ENCODE data around the gene HSPA4.
"Not testable (repeated sequence)": the region's sequence is repeated elsewhere in the genome, so short reads cannot be mapped to it uniquely, and the experiment has no call there.

HSPA4 gene

GRCh38 chr5:133050521-133050920 lies 1.3 kb upstream of the HSPA4 start:
- DNase-seq (ENCODE audit: low spot score), result no peak

GRCh38 chr5:133051061-133051541 lies 712 bp upstream of the HSPA4 start:
- DNase-seq (ENCODE audit: low spot score), result no peak

DNA sequence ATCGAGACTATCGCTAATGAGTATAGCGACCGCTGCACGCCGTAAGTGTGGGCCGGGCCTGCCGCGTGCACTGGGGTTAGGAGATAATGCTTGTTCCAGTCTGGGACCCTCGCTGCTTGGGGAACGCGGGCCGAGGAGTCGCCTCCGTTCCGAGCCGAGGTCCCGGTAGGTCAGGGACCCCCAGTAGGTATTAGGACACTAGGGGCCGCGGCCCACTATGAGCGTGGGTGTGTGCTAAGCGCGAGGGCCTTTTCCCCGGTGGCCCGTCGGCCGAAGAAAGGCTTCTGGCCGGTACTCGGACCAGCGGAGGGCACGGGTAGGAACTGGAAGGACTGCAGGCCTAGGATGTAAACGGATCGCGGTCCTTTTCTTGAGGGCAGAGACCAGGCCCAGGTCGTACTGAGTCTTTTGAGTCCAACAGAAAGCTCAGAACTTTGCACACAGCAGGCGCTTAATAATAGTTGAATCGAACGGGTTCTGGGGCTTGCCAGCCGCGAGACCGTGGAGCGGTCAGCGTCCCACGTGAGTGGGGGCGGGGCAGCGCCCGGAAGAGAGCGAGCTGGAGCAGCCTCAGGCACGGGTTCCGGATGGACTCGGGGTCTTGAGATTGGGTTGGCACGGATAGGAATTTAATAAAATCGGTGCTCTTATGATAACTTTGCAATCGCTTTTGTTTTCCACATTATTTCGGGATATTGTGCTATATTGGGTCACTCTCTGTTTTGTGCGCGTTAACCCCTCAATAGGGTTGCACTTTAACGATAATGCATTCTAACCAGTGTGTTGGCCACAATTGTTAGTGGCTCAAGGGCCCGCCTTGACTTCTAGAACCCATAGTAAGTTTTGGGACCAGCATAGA lies 733 bp downstream of the HSPA4 start:
- peak; percentile 26 for DNase-seq (ENCODE audit: low spot score)

DNA sequence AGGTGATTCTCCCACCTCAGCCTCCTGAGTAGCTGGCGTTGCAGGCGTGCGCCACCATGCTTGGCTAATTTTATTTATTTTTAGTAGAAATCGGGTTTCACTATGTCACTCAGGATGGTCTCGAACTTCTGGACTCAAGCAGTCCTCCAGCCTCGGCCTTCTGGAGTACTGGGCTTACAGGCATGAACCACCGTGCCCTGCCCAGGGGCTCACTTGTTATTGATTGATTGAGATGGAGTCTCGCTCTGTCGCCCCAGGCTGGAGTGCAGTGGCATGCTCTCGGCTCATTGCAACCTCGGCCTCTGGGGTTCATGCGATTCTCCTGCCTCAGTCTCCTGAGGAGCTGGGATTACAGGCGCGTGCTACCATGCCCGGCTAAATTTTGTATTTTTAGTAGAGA lies 1.6 kb downstream of the HSPA4 start:
- no peak for DNase-seq (ENCODE audit: low spot score)

GRCh38 chr5:133054697-133055471 lies 3.1 kb downstream of the HSPA4 start:
- DNase-seq (ENCODE audit: low spot score), result no peak

GRCh38 chr5:133056891-133057290 lies 5.1 kb downstream of the HSPA4 start:
- DNase-seq (ENCODE audit: low spot score), result no peak

DNA sequence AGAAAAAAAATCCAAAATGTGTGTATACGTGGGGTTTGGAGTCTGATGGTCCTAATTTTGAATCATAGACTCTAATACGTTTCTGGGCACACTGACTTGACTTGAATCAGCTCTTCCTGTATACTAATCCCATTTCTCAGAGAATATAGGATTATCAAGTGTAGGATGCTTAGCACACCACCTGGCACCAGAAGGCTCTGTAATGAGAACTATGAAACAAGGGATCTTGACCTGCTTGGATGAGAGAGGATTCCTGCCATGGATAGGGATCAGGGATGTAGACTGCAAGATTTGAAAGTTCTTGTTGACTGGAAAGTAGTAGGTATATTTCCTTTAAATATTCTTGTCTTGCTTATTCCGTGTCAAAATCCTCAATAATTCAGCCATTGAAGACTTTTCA lies 7.8 kb downstream of the HSPA4 start:
- DNase-seq (ENCODE audit: low spot score), result no peak

DNA sequence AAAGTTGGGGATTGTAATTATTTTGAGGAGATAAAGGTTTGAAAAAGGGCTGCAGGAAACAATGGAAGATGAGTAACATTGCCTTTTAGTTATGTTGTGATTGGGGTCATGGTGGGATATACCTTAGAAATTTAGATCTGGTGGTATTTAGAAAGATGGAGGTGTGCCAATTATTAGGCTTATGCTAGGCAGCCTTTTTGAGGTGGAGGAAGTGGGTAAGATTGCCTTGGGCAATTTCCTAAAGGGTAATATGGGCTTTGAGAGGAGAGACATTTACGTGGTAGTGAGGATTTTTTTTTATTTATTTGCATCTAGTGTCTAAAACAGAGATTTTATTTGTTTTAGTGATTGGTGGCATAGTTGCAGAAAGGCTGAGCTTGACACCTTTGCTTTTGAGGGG lies 10.5 kb downstream of the HSPA4 start:
- DNase-seq (ENCODE audit: low spot score), result no peak

DNA sequence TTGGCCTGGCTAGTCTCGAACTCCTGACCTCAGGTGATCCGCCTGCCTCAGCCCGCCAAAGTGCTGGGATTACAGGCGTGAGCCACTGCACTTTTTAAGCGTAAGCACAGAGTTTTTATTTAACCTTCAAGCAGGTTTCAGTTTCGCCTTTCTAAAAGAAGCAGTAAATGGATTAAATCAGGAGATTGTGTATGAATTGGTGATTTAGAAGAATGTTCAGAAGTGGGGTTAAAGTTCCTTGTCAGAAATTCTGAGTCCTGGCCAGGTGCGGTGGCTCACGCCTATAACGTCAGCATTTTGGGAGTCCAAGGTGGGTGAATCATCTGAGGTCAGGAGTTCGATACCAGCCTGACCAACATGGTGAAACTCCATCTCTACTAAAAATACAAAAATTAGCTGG lies 12.2 kb downstream of the HSPA4 start:
- DNase-seq (ENCODE audit: low spot score), result no peak

DNA sequence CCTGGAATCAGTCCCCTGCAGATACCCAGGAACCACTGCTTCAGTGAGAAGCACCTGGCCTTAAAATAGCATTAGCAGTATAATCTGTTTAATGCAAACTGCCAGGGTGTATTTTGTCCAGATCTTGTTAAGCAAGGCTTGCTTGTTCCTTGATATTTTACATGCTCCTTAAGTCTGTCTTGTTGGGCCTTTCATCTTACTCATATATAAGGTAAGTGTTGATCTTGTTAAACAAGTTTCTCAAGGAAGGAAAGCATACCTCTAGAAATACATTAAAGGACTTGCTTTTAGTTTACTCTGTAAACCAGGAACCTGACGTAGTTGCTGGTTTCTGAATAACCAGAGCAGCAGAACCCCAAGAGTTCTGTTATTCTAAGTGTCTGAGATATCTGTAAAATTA lies 13.7 kb downstream of the HSPA4 start:
- DNase-seq (ENCODE audit: low spot score), result no peak

GRCh38 chr5:133066045-133066444 lies 14.2 kb downstream of the HSPA4 start:
- no peak for DNase-seq (ENCODE audit: low spot score)

DNA sequence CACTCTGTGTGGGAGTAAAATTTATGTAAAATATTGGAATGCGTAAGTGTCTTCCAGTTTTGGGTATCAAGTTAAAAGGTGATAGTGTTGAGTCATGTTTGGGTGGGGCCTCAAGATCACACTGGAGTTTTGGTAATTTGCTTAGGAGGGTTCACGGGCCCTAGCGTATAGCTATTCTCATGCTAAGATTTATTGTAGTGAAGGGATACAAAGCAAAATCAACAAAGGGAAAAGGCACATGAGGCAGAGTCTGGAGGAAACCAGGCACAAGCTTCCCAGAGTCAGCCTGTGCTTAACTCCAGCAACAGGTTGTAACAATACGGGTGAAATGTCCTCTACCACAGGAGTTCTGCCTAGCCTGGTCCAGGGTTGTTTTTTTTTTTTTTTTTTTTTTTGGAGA lies 20.2 kb downstream of the HSPA4 start:
- no peak for DNase-seq (ENCODE audit: low spot score)

DNA sequence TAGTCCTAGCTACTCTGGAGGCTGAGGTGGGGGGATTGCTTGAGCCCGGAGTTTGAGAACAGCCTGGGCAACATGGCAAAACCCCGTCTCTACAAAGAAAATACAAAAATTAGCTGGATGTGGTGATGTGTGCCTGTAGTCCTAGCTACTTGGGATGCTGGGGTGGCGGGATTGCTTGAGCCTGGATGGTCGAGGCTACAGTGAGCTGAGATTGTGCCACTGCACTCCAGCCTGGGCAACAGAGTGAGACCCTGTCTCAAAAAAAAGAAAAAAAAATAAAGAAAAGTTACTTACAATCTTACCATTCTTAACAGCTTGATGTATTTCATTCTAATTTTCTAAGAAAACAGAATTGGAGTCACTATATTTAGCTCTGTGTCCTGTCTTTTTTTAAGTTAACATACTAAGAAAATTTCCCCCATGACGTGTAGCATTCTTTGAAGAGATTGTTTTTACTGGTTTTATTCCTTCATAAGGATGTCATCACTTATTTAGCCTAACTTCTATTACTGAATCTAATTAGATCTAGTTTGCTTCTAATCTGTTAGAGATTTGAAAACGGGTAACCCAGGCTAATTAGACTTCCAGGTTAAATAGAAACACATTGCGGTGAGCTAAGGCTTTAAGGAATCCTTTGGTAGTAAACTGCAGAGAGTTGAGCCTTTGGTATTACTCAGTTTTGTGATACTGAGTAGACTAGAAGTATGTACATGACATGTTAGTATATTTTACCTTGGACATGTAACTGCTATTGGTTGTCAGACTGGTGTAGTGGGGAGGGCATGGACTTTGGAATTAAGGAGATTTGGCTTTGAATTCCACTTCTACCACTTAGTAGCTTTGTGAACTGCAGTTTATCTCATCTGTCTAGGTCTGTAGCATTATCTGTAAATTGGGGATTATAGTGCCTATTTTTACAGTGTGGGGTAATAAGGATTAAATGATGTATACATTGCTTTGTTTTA lies 24.0 kb downstream of the HSPA4 start:
- DNase-seq (ENCODE audit: low spot score), result no peak

DNA sequence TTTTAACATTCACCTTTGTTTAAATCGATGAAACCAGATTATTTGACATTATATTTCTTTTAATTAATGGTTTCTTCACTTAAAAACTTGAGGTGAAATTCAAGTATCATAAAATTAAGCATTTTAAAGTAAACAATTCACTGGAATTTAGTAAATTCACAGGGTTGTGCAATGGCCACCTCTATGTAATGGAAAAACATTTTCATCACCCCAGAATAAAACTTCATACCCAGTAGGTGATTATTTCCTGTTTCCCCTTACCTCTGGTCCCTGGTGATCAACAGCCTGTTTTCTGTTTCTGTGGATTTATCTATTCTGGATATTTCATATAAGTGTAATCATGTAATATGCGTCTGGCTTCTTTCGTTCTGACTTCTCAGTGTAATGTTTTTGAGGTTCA lies 27.2 kb downstream of the HSPA4 start:
- no peak for DNase-seq (ENCODE audit: low spot score)

GRCh38 chr5:133081036-133081435 lies 29.2 kb downstream of the HSPA4 start:
- no peak for DNase-seq (ENCODE audit: low spot score)

DNA sequence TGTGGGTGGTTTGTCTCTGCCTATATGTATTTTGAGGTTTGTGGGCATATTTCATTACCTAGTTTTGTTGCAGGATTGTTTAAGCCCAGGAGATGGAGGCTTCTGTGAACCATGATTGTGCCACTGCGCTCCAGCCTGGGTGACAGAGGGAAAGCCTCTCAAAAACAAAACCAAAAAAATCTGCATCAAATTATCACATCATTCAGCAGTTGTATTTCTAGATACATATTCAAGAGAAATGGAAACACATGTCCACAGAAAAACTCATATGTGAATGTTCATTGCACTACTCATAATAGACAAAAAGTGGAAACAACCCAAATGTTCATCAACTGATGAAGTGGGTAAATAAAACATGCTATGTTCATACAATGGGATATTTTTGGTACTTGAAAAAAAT lies 29.9 kb downstream of the HSPA4 start:
- DNase-seq (ENCODE audit: low spot score), result no peak

DNA sequence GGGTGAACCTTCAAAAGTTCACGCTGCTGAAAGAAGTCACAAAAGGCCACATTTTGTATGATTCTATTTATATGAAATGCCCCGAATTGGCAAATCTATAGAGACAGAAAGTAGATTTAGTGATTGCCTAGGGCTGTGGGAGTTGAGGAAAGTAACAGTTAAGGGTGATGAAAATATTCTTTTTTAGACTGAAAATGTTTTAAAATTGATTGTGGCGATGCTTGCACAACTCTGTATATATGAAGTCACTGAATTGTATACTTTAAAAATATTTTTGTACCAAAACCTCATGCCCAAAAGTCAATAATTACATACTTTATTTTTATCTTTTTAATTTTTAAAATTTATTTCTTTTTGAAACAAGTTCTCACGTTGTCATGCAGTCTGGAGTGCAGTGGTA lies 30.3 kb downstream of the HSPA4 start:
- DNase-seq (ENCODE audit: low spot score), result no peak

GRCh38 chr5:133083901-133084300 lies 32.1 kb downstream of the HSPA4 start:
- no peak for DNase-seq (ENCODE audit: low spot score)

DNA sequence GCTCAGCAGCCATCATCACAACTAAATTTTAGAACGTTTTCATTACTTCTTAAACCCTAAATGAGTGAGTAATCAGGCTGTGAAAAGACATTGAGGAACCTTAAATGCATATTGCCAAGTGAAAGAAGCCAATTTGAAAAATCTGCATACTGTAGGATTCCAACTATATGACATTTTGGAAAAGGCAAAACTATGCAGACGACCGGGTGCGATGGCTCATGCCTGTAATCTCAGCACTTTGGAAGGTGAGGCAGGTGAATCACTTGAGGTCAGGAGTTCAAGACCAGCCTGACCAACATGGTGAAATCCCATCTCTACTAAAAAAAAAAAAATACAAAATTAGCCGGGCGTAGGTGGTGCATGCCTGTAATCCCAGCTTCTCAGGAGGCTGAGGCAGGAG lies 33.4 kb downstream of the HSPA4 start:
- not testable (repeated sequence) for DNase-seq (ENCODE audit: low spot score)

DNA sequence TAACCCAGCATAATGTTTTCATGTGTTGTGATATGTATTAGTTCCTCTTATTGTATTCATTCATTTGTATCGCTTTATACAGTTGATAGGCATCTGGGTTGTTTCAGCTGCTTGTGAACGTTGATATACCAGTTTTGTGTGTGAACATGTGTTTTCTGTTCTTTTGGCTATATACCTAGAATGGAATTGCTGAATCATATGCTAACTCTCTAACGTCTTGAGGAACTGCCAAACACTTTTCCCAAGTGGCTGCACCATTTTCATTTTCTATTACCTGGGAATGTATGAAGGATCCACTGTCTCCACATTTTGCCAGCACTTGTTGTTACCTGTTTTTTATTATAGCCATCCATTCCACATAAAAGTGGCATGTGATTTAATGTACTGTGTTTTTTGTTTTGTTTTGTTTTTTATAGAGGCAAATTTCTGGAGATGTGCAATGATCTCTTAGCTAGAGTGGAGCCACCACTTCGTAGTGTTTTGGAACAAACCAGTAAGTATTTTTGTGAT lies 34.6 kb downstream of the HSPA4 start:
- no peak for DNase-seq (ENCODE audit: low spot score)

DNA sequence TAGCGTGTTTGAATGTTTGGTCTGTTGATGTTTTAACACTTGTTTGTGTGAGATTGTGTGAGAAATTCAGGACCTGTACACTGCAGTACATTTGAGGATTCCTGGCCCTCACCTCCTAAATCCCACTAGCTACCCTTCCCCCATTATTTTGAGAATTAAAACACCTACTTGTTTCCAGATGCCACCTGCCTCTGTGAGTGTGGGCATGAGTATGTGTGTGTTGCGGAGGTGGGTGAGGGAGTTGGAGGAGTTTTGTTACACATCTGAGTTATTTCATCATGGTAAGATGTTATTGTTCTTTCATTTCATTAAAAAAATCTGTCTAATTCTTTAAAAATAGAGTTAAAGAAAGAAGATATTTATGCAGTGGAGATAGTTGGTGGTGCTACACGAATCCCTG lies 36.3 kb downstream of the HSPA4 start:
- peak; percentile 15 for DNase-seq (ENCODE audit: low spot score)

- DNase-seq (ENCODE audit: low spot score), result no peak
Measured at GRCh38 chr5:133091034-133091433, 39.2 kb downstream of the HSPA4 start.

Data from Ammon's horn (tissue), 1 donor.